Measurements from ENCODE around the gene SORL1-AS1.

Gene SORL1-AS1

GRCh38 chr11:121452609-121453150 is at the start of gene SORL1-AS1:
TSS of gene SORL1-AS1 (minus strand) at chr11:121452967.
- H3K27ac ChIP-seq, result no peak within 1 kb of the TSS
- TF ChIP-seq CTCF (IDR thresholded peaks at IDR 0.05) (no peak), ZFX (IDR thresholded peaks at IDR 0.05; ENCODE audit: borderline replicate concordance) (no peak)

- TF ChIP-seq CTCF (IDR thresholded peaks at IDR 0.05) (no peak), ZFX (IDR thresholded peaks at IDR 0.05; ENCODE audit: borderline replicate concordance) (no peak)
- no peak overlapping the region for H3K27ac ChIP-seq
Observed at GRCh38 chr11:121500717-121501116, 48.0 kb upstream of the SORL1-AS1 start.

GRCh38 chr11:121500275-121500674 is 47.5 kb upstream of the SORL1-AS1 start:
- no peak overlapping the region for H3K27ac ChIP-seq
- TF ChIP-seq ZFX (IDR thresholded peaks at IDR 0.05; ENCODE audit: borderline replicate concordance), result no peak

GRCh38 chr11:121499405-121499804 is 46.6 kb upstream of the SORL1-AS1 start:
- no peak overlapping the region for H3K27ac ChIP-seq
- no peak for TF ChIP-seq ZFX (IDR thresholded peaks at IDR 0.05; ENCODE audit: borderline replicate concordance)
- no peak for TF ChIP-seq CTCF (IDR thresholded peaks at IDR 0.05)

GRCh38 chr11:121497176-121497998 is 44.6 kb upstream of the SORL1-AS1 start:
- H3K27ac ChIP-seq, result no peak overlapping the region
- no peak for TF ChIP-seq ZFX (IDR thresholded peaks at IDR 0.05; ENCODE audit: borderline replicate concordance)
- no peak for TF ChIP-seq CTCF (IDR thresholded peaks at IDR 0.05)

GRCh38 chr11:121494355-121495099 is 41.8 kb upstream of the SORL1-AS1 start:
- H3K27ac ChIP-seq, result no peak overlapping the region
- TF ChIP-seq ZFX (IDR thresholded peaks at IDR 0.05; ENCODE audit: borderline replicate concordance) (no peak), CTCF (IDR thresholded peaks at IDR 0.05) (no peak)

- no peak for TF ChIP-seq CTCF (IDR thresholded peaks at IDR 0.05)
- no peak for TF ChIP-seq ZFX (IDR thresholded peaks at IDR 0.05; ENCODE audit: borderline replicate concordance)
- H3K27ac ChIP-seq, result no peak overlapping the region
Observed at GRCh38 chr11:121489823-121490222, 37.1 kb upstream of the SORL1-AS1 start.
